HepG2 (cell line): Measurements from ENCODE around the gene PCDHA9. TPM values are rescaled to one million over a fixed set of nuclear protein-coding genes. Genes with fewer than 3 reads are reported as not detected.
A peak's percentile ranks its signal among the peaks of the same experiment; 100 is the strongest.
"Not testable (repeated sequence)": the region's sequence is repeated elsewhere in the genome, so short reads cannot be mapped to it uniquely, and the experiment has no call there.

Source experiments
- ATAC-seq: fragments of 200-7000 bp; cut with Tn5 transposase; 3 replicates; pipeline ENCODE4 v1.9.1; 2020; ENCODE audit warnings: mild to moderate bottlenecking, moderate library complexity
- BruUV-seq: library from RNA; stranded (reverse); fragments of 400-500 nt; replicated peaks from 2 replicates; lab custom pipeline; 2021; lab: Mats Ljungman, UMichigan
- CTCF ChIA-PET: fragments of 300-600 bp; formaldehyde crosslinking; extraction: SDS; loops from one replicate; lab custom pipeline; 2021; ENCODE audit warnings: low total read pairs, inconsistent platforms, low intra/inter-chr PET ratio; lab: Yijun Ruan, JAX
- POLR2A ChIA-PET: fragments of 350-600 bp; sonication (Branson Sonifier 250); formaldehyde crosslinking; loops from one replicate; lab custom pipeline; 2020; ENCODE audit warnings: antibody characterized with exemption, inconsistent platforms; lab: Yijun Ruan, JAX
- DNase-seq: peaks from one replicate; pipeline ENCODE4 v3.0.0-alpha.2; 2015; ENCODE audit warnings: low spot score
- FAIRE-seq: peaks from 3 replicates; lab custom pipeline; 2011; peaks lifted over from hg19 to GRCh38; lab: Jason Lieb, UNC
- H2AFZ ChIP-seq: one replicate; pipeline ENCODE4 v1.6.1; 2011; ENCODE audit warnings: low read length, inconsistent platforms
- H3K27ac ChIP-seq: fragments of 300-600 bp; 3 replicates; pipeline ENCODE4 v1.8.0; 2011; ENCODE audit warnings: mixed run types, mild to moderate bottlenecking, mixed read lengths, low read length, inconsistent platforms; ENCODE audit not compliant: insufficient read depth; ENCODE audit errors: extremely low read length
- H3K27me3 ChIP-seq, 2 experiments: fragments of 200-600 bp in 1 of 2; 2 replicates in 1 of 2; 3 replicates in 1 of 2; pipeline versions ENCODE4 v1.6.0 to v1.8.0; 2011; ENCODE audit warnings: low read length in 2 of 2, mild to moderate bottlenecking in 2 of 2, moderate library complexity in 2 of 2, inconsistent platforms in 1 of 2; ENCODE audit not compliant: insufficient read depth in 2 of 2, control insufficient read depth in 1 of 2
- H3K36me3 ChIP-seq, 2 experiments: fragments of 200-600 bp in 1 of 2; replicated peaks in 1 of 2; 2 replicates in 1 of 2; 3 replicates in 1 of 2; pipeline versions ENCODE4 v1.5.1 to v1.8.0; 2011; ENCODE audit warnings: low read length in 2 of 2, inconsistent platforms in 1 of 2; ENCODE audit not compliant: insufficient read depth in 2 of 2, control insufficient read depth in 1 of 2
- H3K4me1 ChIP-seq: 2 replicates; pipeline ENCODE4 v1.5.1; 2012; ENCODE audit warnings: low read length, inconsistent platforms; ENCODE audit not compliant: insufficient read depth
- H3K4me2 ChIP-seq: 2 replicates; pipeline ENCODE4 v1.6.0; 2011; ENCODE audit warnings: low read depth, low read length, inconsistent platforms
- H3K4me3 ChIP-seq, 3 experiments: fragments of 200-600 bp in 1 of 3; sonication (generic), shearing (Covaris generic) in 1 of 3; replicated peaks in 1 of 3; 2 replicates each; pipeline ENCODE4 v1.5.1; 2011 to 2016; ENCODE audit warnings: low read length in 3 of 3, inconsistent platforms in 2 of 3, low read depth in 2 of 3, mild to moderate bottlenecking in 2 of 3, control low read depth in 1 of 3, mixed read lengths in 1 of 3; ENCODE audit not compliant: insufficient read depth in 1 of 3
- H3K79me2 ChIP-seq: one replicate; pipeline ENCODE4 v1.6.1; 2011; ENCODE audit warnings: low read length, inconsistent platforms; ENCODE audit not compliant: insufficient read depth
- H3K9ac ChIP-seq: 2 replicates; pipeline ENCODE4 v1.6.0; 2011; ENCODE audit warnings: mild to moderate bottlenecking, low read depth, low read length, inconsistent platforms; ENCODE audit not compliant: insufficient read depth
- H3K9me3 ChIP-seq: 2 replicates; pipeline ENCODE4 v1.5.1; 2012; ENCODE audit warnings: mild to moderate bottlenecking, low read length
- H4K20me1 ChIP-seq: 2 replicates; pipeline ENCODE4 v1.6.0; 2011; ENCODE audit warnings: inconsistent platforms, mild to moderate bottlenecking, low read length, moderate library complexity; ENCODE audit not compliant: insufficient read depth
- AGO1 ChIP-seq: fragments of 200-400 bp; formaldehyde crosslinking; IDR thresholded peaks from 2 replicates; pipeline ENCODE4 v1.6.1; 2017; ENCODE audit warnings: mild to moderate bottlenecking, low read depth, low read length, moderate library complexity; ENCODE audit not compliant: poor library complexity, severe bottlenecking
- ATF4 ChIP-seq, 2 experiments: fragments of 450-650 bp in 1 of 2; sonication (generic) in 1 of 2; formaldehyde crosslinking; IDR thresholded peaks; 2 replicates each; pipeline versions ENCODE4 v1.5.0 to v1.8.0; 2020 to 2022; ENCODE audit warnings: mild to moderate bottlenecking in 1 of 2, missing genetic modification reagents in 1 of 2
- ELF3 ChIP-seq: IDR thresholded peaks from 2 replicates; pipeline ENCODE4 v1.6.1; 2016; ENCODE audit warnings: missing genetic modification reagents, missing compliant biosample characterization
- HOXA5 ChIP-seq: sonication (generic); formaldehyde crosslinking; IDR thresholded peaks from 2 replicates; pipeline ENCODE4 v1.4.0; 2020; ENCODE audit warnings: missing genetic modification reagents
- NFYB ChIP-seq: sonication (generic); formaldehyde crosslinking; IDR thresholded peaks from 2 replicates; pipeline ENCODE4 v1.4.0; 2020; ENCODE audit warnings: missing genetic modification reagents
- NPAS2 ChIP-seq: sonication (generic); formaldehyde crosslinking; IDR thresholded peaks from 2 replicates; pipeline ENCODE4 v1.8.0; 2022; ENCODE audit warnings: mild to moderate bottlenecking, missing genetic modification reagents, borderline replicate concordance
- PLSCR1 ChIP-seq: sonication (generic); formaldehyde crosslinking; IDR thresholded peaks from 2 replicates; pipeline ENCODE4 v1.5.0; 2020; ENCODE audit warnings: missing genetic modification reagents, mild to moderate bottlenecking, borderline replicate concordance
- SYNCRIP ChIP-seq: fragments of 200-400 bp; formaldehyde crosslinking; IDR thresholded peaks from 2 replicates; pipeline ENCODE4 v1.6.1; 2018; ENCODE audit warnings: mild to moderate bottlenecking, low read depth, low read length; ENCODE audit not compliant: insufficient read depth
- ZFY ChIP-seq: sonication (generic); formaldehyde crosslinking; IDR thresholded peaks from 2 replicates; pipeline ENCODE4 v1.4.0; 2020; ENCODE audit warnings: missing genetic modification reagents
- ZMAT5 ChIP-seq: sonication (generic); formaldehyde crosslinking; IDR thresholded peaks from 2 replicates; pipeline ENCODE4 v1.5.0; 2020; ENCODE audit warnings: mild to moderate bottlenecking, low read depth, missing genetic modification reagents, borderline replicate concordance
- ZNF354B ChIP-seq: sonication (generic); formaldehyde crosslinking; IDR thresholded peaks from 2 replicates; pipeline ENCODE4 v1.8.0; 2022; ENCODE audit warnings: mild to moderate bottlenecking, missing genetic modification reagents
- WGBS: methylation state at CpG from one replicate; pipeline ENCODE4 v1.1.6; 2017; ENCODE audit warnings: low lambda C conversion rate; 5-methylcytosine and 5-hydroxymethylcytosine counted together
- in situ Hi-C: cut with HindIII; loops from 2 replicates; pipeline ENCODE4 v1.10.0; 2017; ENCODE audit warnings: low pct_unique_long_range_greater_than_20kb; ENCODE audit not compliant: extremely low pct_ligation_motif_present
- intact Hi-C: fragments of 100-400 bp; cut with micrococcal nuclease; formaldehyde crosslinking; loops from one replicate; pipeline ENCODE4 v1.10.0; 2022; ENCODE audit not compliant: unreplicated experiment
- polyA plus RNA-seq, 8 experiments: library from polyadenylated mRNA; depleted of rRNA in 3 of 8; stranded (reverse) in 7 of 8; unstranded in 1 of 8; fragments of >200 nt; fragmentation: Illumina TruSeq in 4 of 8; extraction: Trizol in 4 of 8; gene quantifications; 2 replicates each; pipeline versions ENCODE4 v1.2.1 to v1.2.3, GENCODE V29; 2011 to 2016; ENCODE audit warnings: low read depth in 4 of 8, missing spikeins in 1 of 8, mixed read lengths in 1 of 8; ENCODE audit not compliant: insufficient read depth in 1 of 8
- total RNA-seq, 5 experiments: library from RNA; depleted of rRNA; stranded (reverse); fragments of >200 nt; fragmentation: Illumina TruSeq; extraction: Trizol; gene quantifications; 2 replicates each; pipeline ENCODE4 v1.2.3, GENCODE V29; 2016; ENCODE audit warnings: low read depth in 1 of 5

Gene PCDHA9
- total and polyA plus RNA-seq, 2 of the 13 experiments (the other 11 are each of a cell fraction or from before 2014, with no cell fraction given): 0.03 TPM; not detected in 1

GRCh38 chr5:140828362-140828737, 19.8 kb upstream of the PCDHA9 start:
- ATAC-seq (0 out of 3 replicates have a peak, but pooled peaks have one; percentile 29), FAIRE-seq (no peak)
- TF ChIP-seq NPAS2 (CRISPR knock-in tag) (no peak), HOXA5 (CRISPR knock-in tag) (no peak), PLSCR1 (no peak), ZFY (CRISPR knock-in tag) (no peak), SYNCRIP (no peak), ATF4 (CRISPR knock-in tag; IDR thresholded peaks at IDR 0.05) (no peak), ZNF354B (CRISPR knock-in tag) (no peak), ELF3 (CRISPR knock-in tag) (no peak), AGO1 (no peak), ZMAT5 (CRISPR knock-in tag) (no peak), NFYB (CRISPR knock-in tag) (no peak)
- TF ChIP-seq, all 625 proteins: peak for 0
- ChIA-PET CTCF (no interaction called here), POLR2A (no interaction called here)
- Histone ChIP-seq H3K4me3 (no peak overlapping the region), H3K36me3 (no peaks in the 10 kb centered on the region), H2AFZ (no peak overlapping the region), H3K4me2 (no peak overlapping the region), H3K27me3 (no peaks in the 10 kb centered on the region; a peak in 1 of 5 replicates), H3K27ac (no peak overlapping the region), H3K9ac (no peak overlapping the region), H4K20me1 (no peaks in the 10 kb centered on the region), H3K79me2 (no peaks in the 10 kb centered on the region), H3K4me1 (no peaks in the 10 kb centered on the region), H3K9me3 (no peaks in the 10 kb centered on the region)
- no peak for DNase-seq
- in situ Hi-C loops (no loop called here), intact Hi-C loops (no loop called here)
- no TSS peak for BruUV-seq
- WGBS: 55% methylated on average over 17 of the region's 18 CpGs

GRCh38 chr5:140829511-140830501, 18.4 kb upstream of the PCDHA9 start:
- intact Hi-C loops, in situ Hi-C loops, H3K79me2 ChIP-seq, H3K27ac ChIP-seq, H3K27me3 ChIP-seq, H3K4me1 ChIP-seq, H3K9me3 ChIP-seq, FAIRE-seq, DNase-seq, H3K4me3 ChIP-seq, H3K36me3 ChIP-seq, POLR2A ChIA-PET, H4K20me1 ChIP-seq, BruUV-seq, H2AFZ ChIP-seq, ATAC-seq, CTCF ChIA-PET, H3K4me2 ChIP-seq, H3K9ac ChIP-seq: not testable (repeated sequence)
- WGBS: 92% methylated on average over 90 of the region's 106 CpGs
